GM12892 (cell line): ENCODE data around the gene EXOSC5.

Source experiments
- POLR2A ChIP-seq: IDR thresholded peaks from 2 replicates; pipeline ENCODE4 v1.6.1; 2011; ENCODE audit warnings: low read depth, low read length, control low read depth
- POLR2AphosphoS5 ChIP-seq: IDR thresholded peaks from 2 replicates; pipeline ENCODE4 v1.6.1; 2011; ENCODE audit warnings: low read depth, low read length, control low read depth
- TAF1 ChIP-seq: IDR thresholded peaks from 2 replicates; pipeline ENCODE4 v1.6.1; 2011; ENCODE audit warnings: low read depth, mild to moderate bottlenecking, control low read depth, low read length, borderline replicate concordance

DNA sequence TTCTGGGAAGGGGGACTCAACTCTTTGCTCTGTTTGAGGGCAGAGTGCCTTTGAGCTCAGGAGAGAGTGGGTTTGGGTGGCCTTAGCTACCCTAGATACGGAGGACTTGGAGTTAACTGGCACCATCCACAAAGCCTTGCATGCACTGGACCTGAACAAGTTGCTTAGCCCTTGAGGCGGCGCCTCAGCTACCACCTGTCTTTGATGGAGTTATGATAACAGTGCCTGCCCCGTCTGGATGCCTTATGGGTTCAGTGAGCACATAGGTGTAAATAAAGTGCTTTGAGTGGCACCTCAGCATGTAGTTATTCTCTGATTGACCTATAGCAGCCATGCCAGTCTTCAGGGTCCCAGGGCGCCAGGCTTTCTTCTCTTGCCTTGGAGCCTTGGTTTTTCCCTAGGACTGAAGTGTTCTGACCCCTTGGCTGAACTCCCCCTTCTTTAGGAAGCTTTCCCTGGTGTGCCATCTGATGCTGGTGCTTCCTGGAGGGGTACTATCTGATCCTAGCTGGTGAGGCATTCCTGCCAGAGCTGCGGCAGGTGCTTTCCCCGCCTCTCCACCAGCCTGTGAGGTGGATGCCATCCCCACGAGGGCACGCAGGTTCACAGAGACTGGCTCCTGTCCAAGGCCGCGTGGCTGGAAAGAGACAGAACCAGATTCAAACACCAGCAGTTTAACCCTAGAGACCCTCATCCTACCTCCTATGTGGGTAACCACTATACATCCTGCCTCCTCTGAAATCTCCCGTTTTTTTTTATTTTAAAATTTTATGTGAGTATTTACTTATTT lies 6.2 kb upstream of the EXOSC5 start:
- TF ChIP-seq POLR2AphosphoS5 (no peak), POLR2A (no peak), TAF1 (no peak)
